NCI-H2227 (cell line): ENCODE results near the gene ADCY2.
A peak's percentile ranks its signal among the peaks of the same experiment; 100 is the strongest.

Experiments
- DNase-seq: peaks from one replicate; lab custom pipeline; 2025; ENCODE audit not compliant: unreplicated experiment; lab: John Stamatoyannopoulos, UW

Gene ADCY2

GRCh38 chr5:7717691-7718090 lies 321.8 kb downstream of the ADCY2 start:
- no peak for DNase-seq

- DNase-seq = no peak
These were observed 332.1 kb downstream of the ADCY2 start for GRCh38 chr5:7728076-7728475.

GRCh38 chr5:7741415-7742065 lies 345.6 kb downstream of the ADCY2 start:
- DNase-seq = no peak

GRCh38 chr5:7742241-7742656 lies 346.3 kb downstream of the ADCY2 start:
- no peak for DNase-seq

GRCh38 chr5:7745882-7746610 lies 350.1 kb downstream of the ADCY2 start:
- peak; percentile 57 for DNase-seq

GRCh38 chr5:7747728-7748127 lies 351.8 kb downstream of the ADCY2 start:
- DNase-seq = no peak

GRCh38 chr5:7749626-7750025 lies 353.7 kb downstream of the ADCY2 start:
- no peak for DNase-seq

- no peak for DNase-seq
These were observed 355.9 kb downstream of the ADCY2 start for GRCh38 chr5:7751874-7752273.

GRCh38 chr5:7753181-7753580 lies 357.2 kb downstream of the ADCY2 start:
- no peak for DNase-seq

- DNase-seq = no peak
These were observed 357.7 kb downstream of the ADCY2 start for GRCh38 chr5:7753596-7753995.

GRCh38 chr5:7754490-7754889 lies 358.6 kb downstream of the ADCY2 start:
- no peak for DNase-seq

- DNase-seq = peak; percentile 3
These were observed 359.2 kb downstream of the ADCY2 start for GRCh38 chr5:7754997-7755596.

GRCh38 chr5:7755958-7756357 lies 360.0 kb downstream of the ADCY2 start:
- DNase-seq = no peak

- DNase-seq = no peak
These were observed 360.5 kb downstream of the ADCY2 start for GRCh38 chr5:7756453-7756852.

- no peak for DNase-seq
These were observed 363.4 kb downstream of the ADCY2 start for GRCh38 chr5:7759257-7759871.

GRCh38 chr5:7759951-7760580 lies 364.1 kb downstream of the ADCY2 start:
- no peak for DNase-seq

- DNase-seq = no peak
These were observed 366.3 kb downstream of the ADCY2 start for GRCh38 chr5:7762267-7762666.

GRCh38 chr5:7763621-7764072 lies 367.7 kb downstream of the ADCY2 start:
- DNase-seq = no peak

GRCh38 chr5:7764452-7764851 lies 368.5 kb downstream of the ADCY2 start:
- no peak for DNase-seq

- no peak for DNase-seq
These were observed 374.5 kb downstream of the ADCY2 start for GRCh38 chr5:7770436-7770835.

GRCh38 chr5:7772141-7772540 lies 376.2 kb downstream of the ADCY2 start:
- DNase-seq = no peak
